ENCODE measurements around the gene PAPSS2.
"Not testable (repeated sequence)": the region's sequence is repeated elsewhere in the genome, so short reads cannot be mapped to it uniquely, and the experiment has no call there.

PAPSS2 gene

GRCh38 chr10:87705339-87705738, 45.7 kb downstream of the PAPSS2 start:
- no peak for DNase-seq (ENCODE audit: low read depth in 2 of 2)

DNA sequence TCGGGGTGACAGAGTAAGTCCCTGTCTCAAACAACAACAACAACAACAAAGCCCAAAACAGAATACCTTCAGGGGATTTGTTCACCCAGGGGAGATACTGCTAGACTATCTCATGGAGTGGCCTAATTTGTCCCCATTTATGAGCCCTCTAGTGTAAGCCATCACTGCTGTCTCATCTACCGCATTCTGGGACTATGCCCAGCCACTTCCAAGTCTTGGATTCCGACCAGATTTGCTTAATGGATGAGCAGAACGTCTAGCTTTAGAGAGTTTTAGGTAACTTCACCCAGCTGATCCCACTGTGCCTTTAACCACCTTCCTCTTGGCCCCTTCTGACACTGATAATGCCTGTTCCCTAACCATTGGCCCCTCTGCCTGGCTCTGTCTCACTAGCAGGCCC, 47.1 kb downstream of the PAPSS2 start:
- DNase-seq (ENCODE audit: low read depth in 2 of 2): no peak

DNA sequence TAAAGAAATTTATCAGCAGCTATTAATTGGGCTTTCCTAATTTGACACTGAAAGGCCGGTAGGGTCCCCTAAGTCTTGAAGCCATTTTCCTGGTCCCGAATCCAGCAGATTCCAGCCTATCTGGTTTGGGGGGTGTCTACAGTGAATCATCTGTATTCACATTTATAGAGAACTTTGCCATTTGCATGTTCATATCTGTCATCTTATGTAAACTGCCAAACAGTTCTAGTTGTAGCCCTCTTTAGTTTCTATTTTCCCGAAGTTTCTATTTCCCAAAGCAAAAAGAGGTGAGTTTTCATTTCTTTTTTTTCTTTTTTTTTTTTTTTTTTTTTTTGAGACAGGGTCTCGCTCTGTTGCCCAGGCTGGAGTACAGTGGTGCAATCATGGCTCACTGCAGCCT, 47.6 kb downstream of the PAPSS2 start:
- DNase-seq (ENCODE audit: low read depth in 2 of 2): no peak

DNA sequence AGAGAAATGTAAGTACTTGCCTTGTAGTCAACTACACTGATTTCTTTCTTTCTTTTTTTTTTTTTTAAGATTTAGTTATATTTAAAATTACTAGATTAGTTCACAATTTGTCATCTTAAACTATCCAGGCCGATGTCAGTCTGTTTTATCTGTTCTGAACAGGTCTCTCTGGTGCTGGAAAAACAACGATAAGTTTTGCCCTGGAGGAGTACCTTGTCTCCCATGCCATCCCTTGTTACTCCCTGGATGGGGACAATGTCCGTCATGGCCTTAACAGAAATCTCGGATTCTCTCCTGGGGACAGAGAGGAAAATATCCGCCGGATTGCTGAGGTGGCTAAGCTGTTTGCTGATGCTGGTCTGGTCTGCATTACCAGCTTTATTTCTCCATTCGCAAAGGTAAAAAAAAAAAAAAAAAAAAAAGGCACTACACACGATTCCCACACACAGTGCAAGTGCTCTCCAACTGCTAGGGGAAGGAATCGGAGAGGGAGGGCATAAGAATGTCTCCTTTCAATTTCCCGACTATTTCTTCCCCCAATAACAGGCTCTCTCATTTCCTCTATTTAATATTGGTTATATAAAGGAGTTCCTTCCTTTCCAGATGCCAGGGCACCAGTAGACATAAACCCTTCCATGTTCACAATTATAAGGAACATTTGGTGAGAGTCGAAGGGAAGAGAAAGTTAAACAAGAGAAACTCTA, 53.4 kb downstream of the PAPSS2 start:
- no peak for DNase-seq (ENCODE audit: low read depth in 2 of 2)

DNA sequence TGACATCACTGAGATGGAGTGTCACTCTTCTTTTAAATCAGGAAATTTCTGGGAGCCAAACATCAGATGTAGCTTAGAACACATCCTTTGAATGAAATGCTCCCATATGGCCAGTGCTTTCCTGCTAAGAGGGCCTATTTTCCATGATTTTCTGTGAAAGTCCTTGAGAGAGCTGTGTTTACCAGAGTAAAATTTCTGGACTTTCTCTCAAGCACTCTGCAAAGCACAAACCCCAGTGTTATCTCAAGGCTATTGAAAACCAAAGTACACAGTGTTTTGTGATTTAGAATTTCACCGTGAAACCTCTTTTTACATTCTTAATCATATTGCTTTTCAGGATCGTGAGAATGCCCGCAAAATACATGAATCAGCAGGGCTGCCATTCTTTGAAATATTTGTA, 54.0 kb downstream of the PAPSS2 start:
- no peak for DNase-seq (ENCODE audit: low read depth in 2 of 2)

GRCh38 chr10:87715552-87716347, 56.1 kb downstream of the PAPSS2 start:
- no peak for DNase-seq (ENCODE audit: low read depth in 2 of 2)

DNA sequence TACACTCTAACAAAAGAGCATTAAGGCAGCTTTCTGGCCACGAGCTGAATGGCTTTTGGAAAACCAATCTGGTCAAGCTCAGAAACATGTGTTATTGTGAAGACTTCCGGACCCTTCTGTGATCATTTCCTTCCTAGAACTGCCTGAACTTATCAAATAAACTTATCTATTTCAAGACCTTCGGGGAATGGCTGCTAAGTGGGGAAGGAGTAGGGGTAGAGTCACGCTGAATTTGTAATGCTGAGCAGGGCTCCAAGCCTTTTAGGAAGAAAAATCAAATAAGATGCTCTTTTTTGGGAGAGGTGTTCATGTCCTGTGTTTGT, 56.6 kb downstream of the PAPSS2 start:
- no peak for DNase-seq (ENCODE audit: low read depth in 2 of 2)

GRCh38 chr10:87720665-87721064, 61.0 kb downstream of the PAPSS2 start:
- DNase-seq (ENCODE audit: low read depth in 2 of 2): no peak

DNA sequence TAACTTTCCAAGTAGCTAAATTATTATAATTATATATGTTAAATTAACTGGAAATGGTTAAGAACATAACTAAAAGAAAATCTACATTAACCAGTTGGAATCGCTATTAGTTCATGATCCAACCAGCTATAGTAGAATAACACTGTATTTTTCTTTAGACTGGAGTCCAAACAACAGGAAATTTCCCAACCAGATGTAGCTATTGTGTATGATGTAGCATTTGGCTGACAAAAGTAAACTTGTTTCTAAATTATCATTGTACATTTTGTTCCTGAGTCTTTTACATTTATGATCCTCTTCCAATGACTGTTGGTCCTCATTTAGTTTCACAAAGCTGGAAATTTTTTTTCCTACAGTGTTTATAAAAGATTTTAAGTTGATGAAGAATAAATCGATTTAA, 62.1 kb downstream of the PAPSS2 start:
- no peak for DNase-seq (ENCODE audit: low read depth in 2 of 2)

- no peak for DNase-seq (ENCODE audit: low read depth in 2 of 2)
Observed at GRCh38 chr10:87722716-87723115, 63.0 kb downstream of the PAPSS2 start.

DNA sequence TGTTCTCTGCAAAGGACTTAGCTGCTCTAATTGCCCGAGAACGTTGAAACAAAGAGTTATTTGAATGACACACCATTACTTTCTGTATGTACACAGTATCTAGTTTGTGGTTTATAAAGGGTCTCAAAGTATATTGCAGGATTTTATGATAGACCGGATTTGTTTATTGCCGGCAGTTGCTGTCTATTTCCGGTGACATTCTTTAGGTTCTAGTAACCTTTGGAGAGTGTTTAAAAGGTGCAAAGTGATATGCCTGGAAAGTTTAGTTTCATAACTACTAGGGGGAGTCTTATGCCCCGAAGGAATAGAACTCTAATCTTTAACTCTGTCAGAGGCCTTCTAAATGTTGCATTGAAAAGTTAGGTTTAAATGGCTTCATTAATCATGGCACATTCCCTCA, 63.8 kb downstream of the PAPSS2 start:
- no peak for DNase-seq (ENCODE audit: low read depth in 2 of 2)

GRCh38 chr10:87724789-87725188, 65.1 kb downstream of the PAPSS2 start:
- no peak for DNase-seq (ENCODE audit: low read depth in 2 of 2)

DNA sequence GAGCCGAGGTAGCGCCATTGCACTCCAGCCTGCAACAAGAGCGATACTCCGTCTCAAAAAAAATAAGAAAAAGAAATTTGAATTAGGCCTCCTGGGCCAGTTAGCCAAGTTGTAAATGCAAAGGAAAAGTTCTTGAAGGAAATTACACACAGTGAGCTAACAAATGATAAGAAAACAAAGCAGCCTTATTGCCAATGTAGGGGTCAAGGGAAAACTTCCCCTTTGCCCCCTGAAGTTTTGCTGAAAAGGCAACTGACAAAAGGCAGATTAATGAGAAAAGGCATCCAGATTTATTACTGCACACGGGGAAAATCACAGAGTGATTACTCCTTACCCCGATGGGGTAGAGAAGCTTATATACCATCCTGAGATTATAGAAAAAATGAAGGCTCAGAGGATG, 70.3 kb downstream of the PAPSS2 start:
- DNase-seq (ENCODE audit: low read depth in 2 of 2): no peak

- DNase-seq (ENCODE audit: low read depth in 2 of 2): no peak
Observed at GRCh38 chr10:87733081-87733480, 73.4 kb downstream of the PAPSS2 start.

GRCh38 chr10:87734987-87735827, 75.5 kb downstream of the PAPSS2 start:
- DNase-seq (ENCODE audit: low read depth in 2 of 2): no peak

- not testable (repeated sequence) for DNase-seq (ENCODE audit: low read depth in 2 of 2)
Observed at GRCh38 chr10:87738253-87738652, 78.6 kb downstream of the PAPSS2 start.

- no peak for DNase-seq (ENCODE audit: low read depth in 2 of 2)
Observed at GRCh38 chr10:87739703-87740102, 80.0 kb downstream of the PAPSS2 start.

DNA sequence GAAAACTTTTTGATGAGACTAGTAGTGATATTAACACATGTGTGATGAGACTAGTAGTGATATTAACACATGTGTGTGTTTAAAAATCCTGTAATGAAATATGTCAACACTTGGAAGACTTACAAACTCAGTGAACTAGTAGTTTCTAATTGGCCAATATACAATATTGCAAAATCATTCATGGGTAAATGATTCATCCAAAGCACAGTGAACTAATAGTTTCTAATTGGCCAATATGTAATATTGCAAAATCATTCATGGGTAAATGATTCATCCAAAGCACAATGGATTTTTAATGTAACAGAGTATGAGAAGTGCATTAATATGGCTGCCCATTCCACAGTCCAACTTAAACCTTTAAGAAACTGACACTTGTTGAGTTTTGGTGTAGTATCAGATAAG, 80.6 kb downstream of the PAPSS2 start:
- DNase-seq (ENCODE audit: low read depth in 2 of 2): no peak

GRCh38 chr10:87742992-87743610, 83.4 kb downstream of the PAPSS2 start:
- not testable (repeated sequence) for DNase-seq (ENCODE audit: low read depth in 2 of 2)

GRCh38 chr10:87744606-87745005, 84.9 kb downstream of the PAPSS2 start:
- DNase-seq (ENCODE audit: low read depth in 2 of 2): no peak

GRCh38 chr10:87746911-87747310, 87.2 kb downstream of the PAPSS2 start:
- DNase-seq (ENCODE audit: low read depth in 2 of 2): no peak

DNA sequence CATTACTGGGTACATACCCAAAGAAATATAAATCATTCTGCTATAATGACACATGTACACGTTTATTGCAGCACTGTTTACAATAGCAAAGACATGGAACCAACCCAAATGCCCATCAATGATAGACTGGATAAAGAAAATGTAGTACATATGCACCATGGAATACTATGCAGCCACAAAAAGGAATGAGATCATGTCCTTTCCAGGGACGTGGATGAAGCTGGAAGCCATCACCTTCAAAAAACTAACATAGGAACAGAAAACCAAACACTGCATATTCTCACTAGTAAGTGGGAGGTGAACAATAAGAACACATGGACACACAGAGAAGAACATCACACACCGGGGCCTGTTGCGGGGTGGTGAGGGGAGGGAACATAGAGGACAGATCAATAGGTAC, 88.6 kb downstream of the PAPSS2 start:
- DNase-seq (ENCODE audit: low read depth in 2 of 2): not testable (repeated sequence)

Data from stimulated activated CD8-positive, alpha-beta memory T cell treated with anti-CD3 and anti-CD28 coated beads, Interleukin-15, amount 100 ng/mL, for 48 hours (primary cell).